WERI-Rb-1 (cell line): Measurements from ENCODE around the gene VPS35.

Experiments used
- DNase-seq: peaks from one replicate; pipeline ENCODE4 v3.0.0-alpha.2; 2020
- H3K27ac ChIP-seq: fragments of 250-450 bp; sonication (Bioruptor Pico); 2 replicates; pipeline ENCODE4 v1.5.1; 2020; ENCODE audit warnings: mild to moderate bottlenecking, moderate library complexity
- H3K27me3 ChIP-seq: fragments of 250-450 bp; sonication (Bioruptor Pico); 2 replicates; pipeline ENCODE4 v1.5.1; 2021; ENCODE audit warnings: mild to moderate bottlenecking, low read depth, moderate library complexity; ENCODE audit not compliant: insufficient read depth, severe bottlenecking
- H3K36me3 ChIP-seq: fragments of 250-450 bp; sonication (Bioruptor Pico); 2 replicates; pipeline ENCODE4 v1.5.1; 2020; ENCODE audit warnings: mild to moderate bottlenecking, moderate library complexity
- H3K4me3 ChIP-seq: 2 replicates; pipeline ENCODE4 v1.5.1; 2011; ENCODE audit warnings: low read depth, mild to moderate bottlenecking, control low read depth, low read length
- H3K9me3 ChIP-seq: fragments of 250-450 bp; sonication (Bioruptor Pico); 2 replicates; pipeline ENCODE4 v1.5.1; 2021; ENCODE audit warnings: mild to moderate bottlenecking, moderate library complexity; ENCODE audit not compliant: severe bottlenecking
- TF ChIP-seq, protein P1 (sequence below): IDR thresholded peaks from 2 replicates; pipeline ENCODE4 v1.5.1; 2011; ENCODE audit warnings: low read depth, mild to moderate bottlenecking, control low read depth, inconsistent platforms, low read length

VPS35 gene

GRCh38 chr16:46606231-46606630, 82.7 kb downstream of the VPS35 start:
- TF ChIP-seq, protein P1, sequence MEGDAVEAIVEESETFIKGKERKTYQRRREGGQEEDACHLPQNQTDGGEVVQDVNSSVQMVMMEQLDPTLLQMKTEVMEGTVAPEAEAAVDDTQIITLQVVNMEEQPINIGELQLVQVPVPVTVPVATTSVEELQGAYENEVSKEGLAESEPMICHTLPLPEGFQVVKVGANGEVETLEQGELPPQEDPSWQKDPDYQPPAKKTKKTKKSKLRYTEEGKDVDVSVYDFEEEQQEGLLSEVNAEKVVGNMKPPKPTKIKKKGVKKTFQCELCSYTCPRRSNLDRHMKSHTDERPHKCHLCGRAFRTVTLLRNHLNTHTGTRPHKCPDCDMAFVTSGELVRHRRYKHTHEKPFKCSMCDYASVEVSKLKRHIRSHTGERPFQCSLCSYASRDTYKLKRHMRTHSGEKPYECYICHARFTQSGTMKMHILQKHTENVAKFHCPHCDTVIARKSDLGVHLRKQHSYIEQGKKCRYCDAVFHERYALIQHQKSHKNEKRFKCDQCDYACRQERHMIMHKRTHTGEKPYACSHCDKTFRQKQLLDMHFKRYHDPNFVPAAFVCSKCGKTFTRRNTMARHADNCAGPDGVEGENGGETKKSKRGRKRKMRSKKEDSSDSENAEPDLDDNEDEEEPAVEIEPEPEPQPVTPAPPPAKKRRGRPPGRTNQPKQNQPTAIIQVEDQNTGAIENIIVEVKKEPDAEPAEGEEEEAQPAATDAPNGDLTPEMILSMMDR = no peak
- H3K27me3 ChIP-seq = no peaks in the 10 kb centered on the region
- no peak overlapping the region for H3K27ac ChIP-seq
- DNase-seq = no peak
- no peak overlapping the region for H3K4me3 ChIP-seq
- peaks cover 37% of the 10 kb centered on the region for H3K36me3 ChIP-seq
- no peaks in the 10 kb centered on the region for H3K9me3 ChIP-seq
